NCI-H774 (cell line): ENCODE results near the gene BCL2L12.
"Not testable (repeated sequence)": the region's sequence is repeated elsewhere in the genome, so short reads cannot be mapped to it uniquely, and the experiment has no call there.

Source experiments
- DNase-seq: peaks from one replicate; lab custom pipeline; 2025; lab: John Stamatoyannopoulos, UW

The BCL2L12 gene

DNA sequence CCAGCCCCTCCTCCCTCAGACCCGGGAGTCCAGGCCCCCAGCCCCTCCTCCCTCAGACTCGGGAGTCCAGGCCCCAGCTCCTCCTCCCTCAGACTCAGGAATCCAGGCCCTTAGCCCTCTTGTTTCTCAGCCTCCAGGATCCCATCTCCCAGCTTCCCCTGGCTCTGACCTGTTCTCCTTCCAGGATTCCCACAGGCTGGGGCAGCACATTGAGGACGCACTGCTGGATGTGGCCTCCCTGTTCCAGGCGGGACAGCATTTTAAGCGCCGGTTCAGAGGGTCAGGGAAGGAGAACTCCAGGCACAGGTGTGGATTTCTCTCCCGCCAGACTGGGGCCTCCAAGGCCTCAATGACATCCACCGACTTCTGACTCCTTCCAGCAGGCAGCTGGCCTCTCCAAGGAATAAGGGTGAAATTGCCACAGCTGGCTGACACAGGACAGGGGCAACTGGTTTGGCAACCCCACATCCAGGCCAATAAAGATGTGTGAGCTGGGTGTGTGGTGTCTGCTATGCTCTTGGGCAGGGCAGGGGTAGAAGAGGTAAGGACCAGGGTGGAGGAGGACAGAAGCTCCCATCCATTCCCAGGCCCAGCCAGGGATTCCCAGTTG lies 47.6 kb downstream of the BCL2L12 start:
- DNase-seq = no peak

GRCh38 chr19:49716154-49716553 lies 50.4 kb downstream of the BCL2L12 start:
- DNase-seq = no peak

DNA sequence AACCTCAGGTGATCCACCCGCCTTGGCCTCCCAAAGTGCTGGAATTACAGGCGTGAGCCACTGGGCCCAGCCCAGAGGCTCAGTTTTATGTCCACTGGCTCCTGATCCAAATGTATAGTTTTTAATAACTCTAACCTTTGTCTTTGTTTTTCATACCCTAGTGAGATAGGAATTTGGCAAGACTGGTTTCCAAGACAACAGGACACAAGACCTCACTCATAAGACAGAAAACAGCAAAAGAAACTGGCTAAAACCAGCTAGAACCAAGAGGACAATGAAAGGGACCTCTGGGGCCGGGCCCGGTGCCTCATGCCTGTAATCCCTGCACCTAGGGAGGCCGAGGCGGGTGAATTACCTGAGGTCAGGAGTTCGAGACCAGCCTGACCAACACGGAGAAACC lies 52.8 kb downstream of the BCL2L12 start:
- DNase-seq = no peak

- DNase-seq = no peak
These were observed 53.3 kb downstream of the BCL2L12 start for GRCh38 chr19:49718991-49719390.

GRCh38 chr19:49719420-49719819 lies 53.7 kb downstream of the BCL2L12 start:
- DNase-seq = not testable (repeated sequence)
